Superior temporal gyrus (tissue), 1 donor: Measurements from ENCODE around the gene DCC.

Experiments used
- DNase-seq: peaks from one replicate; pipeline ENCODE4 v3.0.0-alpha.2; 2016; ENCODE audit errors: extremely low spot score

Gene DCC

GRCh38 chr18:52499644-52500043 lies 159.6 kb downstream of the DCC start:
- no peak for DNase-seq

GRCh38 chr18:52504589-52504988 lies 164.6 kb downstream of the DCC start:
- no peak for DNase-seq

GRCh38 chr18:52510139-52510538 lies 170.1 kb downstream of the DCC start:
- no peak for DNase-seq

GRCh38 chr18:52518086-52518485 lies 178.1 kb downstream of the DCC start:
- DNase-seq = no peak

- no peak for DNase-seq
Observed at GRCh38 chr18:52519021-52519420, 179.0 kb downstream of the DCC start.

DNA sequence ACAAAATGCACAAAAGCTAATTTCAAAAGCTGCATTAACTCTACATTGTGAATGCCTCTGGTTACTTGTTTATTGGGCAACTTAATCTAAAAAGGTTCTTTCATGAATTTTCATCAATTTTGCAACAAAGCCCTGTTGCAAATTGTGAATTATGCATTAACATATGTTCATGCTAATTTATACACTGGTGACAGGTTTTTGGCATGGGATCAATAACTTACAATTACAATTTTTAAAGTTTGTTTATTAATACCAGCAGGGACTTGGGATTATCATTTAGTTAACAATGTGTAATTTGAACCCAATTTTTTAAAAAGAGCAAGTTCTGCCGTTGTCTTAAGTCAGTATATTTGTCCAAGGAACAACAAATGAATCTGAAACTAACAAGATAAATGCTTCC lies 183.6 kb downstream of the DCC start:
- DNase-seq = no peak

DNA sequence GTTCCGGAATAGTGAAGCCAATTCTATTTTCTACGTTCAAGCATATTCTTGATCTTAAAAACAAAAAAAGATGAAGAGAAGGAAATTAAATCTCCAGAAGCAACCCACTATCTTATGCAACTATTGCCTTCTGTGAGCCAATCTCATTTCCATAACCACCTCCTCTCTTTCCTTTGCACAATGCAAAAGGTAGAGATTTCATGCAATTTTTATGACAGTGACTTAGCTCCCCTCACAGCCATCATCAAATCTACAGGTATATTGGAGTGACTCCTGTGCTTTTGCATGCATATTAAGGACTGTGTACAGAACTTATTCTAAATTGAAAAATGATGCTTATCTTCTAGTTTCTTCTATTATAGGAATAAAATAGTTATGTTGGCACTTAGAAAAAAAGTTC lies 191.8 kb downstream of the DCC start:
- peak; percentile 22 for DNase-seq

DNA sequence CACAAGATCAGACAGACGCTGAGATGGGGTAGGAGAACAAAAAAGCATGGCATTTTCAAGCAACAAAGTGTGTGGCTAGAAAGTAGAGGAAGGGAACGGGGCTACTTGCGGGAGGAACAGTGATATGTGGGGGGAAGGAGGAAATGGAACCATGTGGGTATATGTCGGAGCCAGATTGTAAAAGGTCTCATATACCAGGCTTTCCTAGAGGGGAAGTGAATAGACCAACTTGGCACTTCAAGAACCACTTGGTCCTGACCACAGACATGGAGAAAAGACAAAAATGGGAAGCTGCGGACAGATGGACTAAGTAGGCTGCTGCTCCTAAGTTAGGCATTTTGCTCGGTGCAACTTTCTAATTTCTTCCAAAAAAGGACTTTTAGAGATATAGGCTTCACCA lies 196.0 kb downstream of the DCC start:
- DNase-seq = peak; percentile 15

GRCh38 chr18:52537261-52537660 lies 197.3 kb downstream of the DCC start:
- no peak for DNase-seq

DNA sequence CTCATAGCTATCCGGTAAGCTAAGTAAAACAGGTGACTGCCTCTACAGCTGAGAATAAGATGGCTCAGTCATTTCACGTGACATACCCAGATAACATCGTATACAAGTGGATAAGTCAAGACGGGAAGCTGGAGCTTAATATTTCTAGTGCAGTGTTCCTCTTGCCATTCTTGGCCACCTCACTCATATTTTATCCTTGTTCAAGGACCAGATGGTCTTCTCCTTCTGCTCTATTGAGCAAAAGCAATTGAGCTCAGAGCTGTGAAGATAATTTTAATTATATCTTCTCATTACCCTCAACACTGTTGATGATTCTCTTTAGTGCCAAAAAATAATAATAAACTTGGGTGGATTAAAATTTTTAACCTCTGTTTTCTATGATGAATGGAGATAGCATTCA lies 201.1 kb downstream of the DCC start:
- no peak for DNase-seq

GRCh38 chr18:52544086-52544485 lies 204.1 kb downstream of the DCC start:
- no peak for DNase-seq

- no peak for DNase-seq
Observed at GRCh38 chr18:52546686-52547346, 206.8 kb downstream of the DCC start.

GRCh38 chr18:52553441-52553840 lies 213.4 kb downstream of the DCC start:
- no peak for DNase-seq

DNA sequence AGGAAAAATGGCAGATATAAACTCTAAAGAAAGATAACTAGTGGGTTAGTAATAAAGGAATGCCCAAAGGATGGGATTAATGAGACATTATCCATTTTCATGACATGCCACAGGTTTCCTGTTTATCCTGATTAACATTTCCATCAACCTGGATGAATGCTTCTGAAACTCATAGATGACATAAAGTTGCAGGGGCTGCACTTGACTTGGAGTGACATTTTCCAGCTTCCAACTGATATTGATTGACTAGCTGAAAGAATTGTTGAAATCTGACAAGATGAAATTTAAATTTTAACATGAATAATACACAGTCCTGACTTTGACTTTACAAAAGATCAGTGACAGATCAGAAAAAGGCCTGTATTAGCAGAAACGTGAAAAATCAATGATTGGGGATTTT lies 214.2 kb downstream of the DCC start:
- no peak for DNase-seq

DNA sequence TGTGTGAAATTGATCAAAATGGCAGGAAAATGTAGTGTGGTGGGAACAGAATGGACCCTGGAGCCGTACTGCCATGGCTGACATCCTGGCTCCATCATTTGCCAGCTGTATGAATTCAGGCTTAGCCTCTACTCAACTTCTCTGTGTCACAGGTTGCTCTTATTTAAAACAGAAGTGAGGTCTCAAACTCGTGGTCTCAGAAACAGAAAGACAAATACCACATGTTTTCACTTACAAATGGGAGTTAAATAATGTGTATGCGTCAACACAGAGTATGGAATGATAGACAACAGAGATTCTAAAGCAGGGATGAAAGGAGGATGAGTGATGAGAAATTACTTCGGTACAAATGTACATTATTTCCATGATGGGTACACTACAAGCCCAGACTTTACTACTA lies 227.4 kb downstream of the DCC start:
- no peak for DNase-seq

DNA sequence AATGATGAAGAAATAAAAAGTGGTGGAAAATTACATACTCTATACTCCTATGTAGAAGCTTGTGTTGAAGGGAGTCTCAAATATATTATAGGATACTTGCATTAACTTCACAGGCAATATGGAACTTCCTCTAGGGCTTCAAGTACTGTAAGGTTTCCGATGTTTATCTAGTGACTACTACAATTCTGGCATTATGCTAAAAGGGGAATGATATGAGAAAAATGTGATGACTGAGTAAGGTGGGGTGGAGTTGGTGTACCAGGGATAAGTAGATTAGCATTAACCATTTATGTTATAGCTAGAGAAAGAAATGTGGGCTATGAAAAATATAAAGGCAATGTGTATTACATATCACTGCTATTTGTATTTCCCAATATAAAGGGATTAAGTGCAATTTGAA lies 229.5 kb downstream of the DCC start:
- DNase-seq = no peak

GRCh38 chr18:52570975-52571374 lies 231.0 kb downstream of the DCC start:
- peak; percentile 41 for DNase-seq

GRCh38 chr18:52572036-52573000 lies 232.3 kb downstream of the DCC start:
- DNase-seq = peak; percentile 37

- DNase-seq = no peak
Observed at GRCh38 chr18:52577795-52578194, 237.8 kb downstream of the DCC start.

- no peak for DNase-seq
Observed at GRCh38 chr18:52582061-52582460, 242.1 kb downstream of the DCC start.

DNA sequence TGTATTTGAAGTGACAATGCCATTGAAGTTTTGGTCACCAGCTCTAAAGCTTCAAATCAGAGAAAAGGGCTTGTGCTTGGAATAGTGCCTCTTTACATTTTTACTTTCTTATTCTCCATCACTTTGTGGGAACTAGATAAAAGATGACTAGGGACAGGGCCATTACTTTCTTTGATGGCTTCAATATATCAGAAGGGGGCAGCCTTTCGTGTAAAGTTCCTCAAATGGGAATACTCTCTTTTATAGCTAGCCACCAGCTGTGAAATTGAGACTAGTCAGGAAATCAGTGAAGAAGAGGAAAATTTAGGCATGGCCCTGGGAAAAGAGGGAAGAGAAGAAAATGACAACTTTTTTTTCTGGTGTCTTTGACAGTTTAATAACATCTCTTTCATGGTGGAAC lies 242.5 kb downstream of the DCC start:
- no peak for DNase-seq

DNA sequence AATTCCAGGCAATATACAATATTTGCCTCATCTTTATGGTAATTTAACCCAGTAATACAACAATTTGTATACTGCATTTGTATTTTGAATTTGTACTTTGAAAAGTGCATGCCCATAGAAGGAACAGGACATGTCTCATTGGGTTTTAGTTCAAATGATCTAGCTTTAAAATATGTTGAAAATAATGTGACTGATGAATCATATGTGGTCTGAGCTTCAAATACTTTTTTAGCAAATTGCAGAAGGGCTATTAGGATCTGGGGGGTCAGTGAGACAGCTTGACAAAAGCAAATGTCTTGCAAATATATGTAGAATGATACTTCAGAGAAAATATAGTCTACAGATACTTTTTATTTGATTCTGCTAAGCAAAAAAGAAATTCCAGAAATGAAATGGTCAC lies 248.9 kb downstream of the DCC start:
- DNase-seq = no peak

DNA sequence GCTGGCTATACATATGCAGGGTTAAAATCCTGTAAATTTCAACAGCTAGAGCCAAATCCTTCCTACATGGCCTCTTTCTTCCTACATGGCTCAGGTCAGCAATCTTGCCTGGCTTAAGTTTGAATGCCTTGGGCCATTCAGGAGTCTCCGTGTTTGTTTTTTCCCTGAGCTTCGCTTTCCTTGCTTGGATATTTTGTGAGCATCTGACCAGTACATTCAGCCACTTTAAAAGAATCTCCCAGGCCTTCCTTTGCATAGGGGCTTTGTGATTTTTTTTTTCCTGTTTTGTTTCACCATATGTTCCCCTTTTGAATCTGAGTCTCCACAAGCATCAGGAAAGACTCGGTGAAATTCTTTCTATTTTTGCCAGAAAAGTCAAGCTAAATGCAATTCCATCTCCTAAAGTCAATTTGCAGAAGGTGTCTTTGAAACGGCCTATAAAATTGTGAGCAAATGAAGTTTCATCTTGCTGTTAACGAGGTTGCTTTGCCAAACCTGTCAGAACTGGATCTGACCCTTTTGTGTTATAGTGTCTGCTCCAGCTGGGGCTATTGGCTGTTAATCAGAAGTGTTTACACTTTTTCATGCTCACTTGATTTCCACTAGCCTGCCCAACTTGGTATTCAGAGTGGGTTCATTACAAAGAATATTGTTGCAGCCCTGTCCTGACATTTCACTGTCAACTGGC lies 256.9 kb downstream of the DCC start:
- DNase-seq = no peak
